Sciatic nerve (tissue), 2 donors: ENCODE measurements around the gene EAF2. TPM values are rescaled to one million over a fixed set of nuclear protein-coding genes. Genes with fewer than 3 reads are reported as not detected.
"Not testable (repeated sequence)": the region's sequence is repeated elsewhere in the genome, so short reads cannot be mapped to it uniquely, and the experiment has no call there.

Experiments used
- ATAC-seq: fragments of 200-7000 bp; cut with Tn5 transposase; one replicate; pipeline ENCODE4 v1.9.1; 2020; ENCODE audit warnings: mild to moderate bottlenecking, moderate library complexity
- DNase-seq: peaks from one replicate; pipeline ENCODE4 v3.0.0-alpha.2; 2020; ENCODE audit warnings: low spot score
- intact Hi-C: fragments of 100-400 bp; cut with DNase I; formaldehyde crosslinking; loops from one replicate; pipeline ENCODE4 v1.14.2; 2022
- total RNA-seq: library from RNA; stranded (reverse); fragmentation: NEBNext Ultra II Directional; extraction: Animal tissue kit (Norgen Biotek cat#: 25700); gene quantifications from one replicate; pipeline ENCODE4 v1.2.1, GENCODE V29; 2021
- donor health status: DM: no; HTN: no; CAD: no.
- donor health status: DM: no; HTN: no; CAD: no.

Gene EAF2
- total RNA-seq, 1 donor from 2014 or later = 7.1 TPM

GRCh38 chr3:121852256-121852655 is 17.2 kb downstream of the EAF2 start:
- intact Hi-C loops = no loop called here
- ATAC-seq (no peak), DNase-seq (no peak)

GRCh38 chr3:121855555-121855954 is 20.5 kb downstream of the EAF2 start:
- intact Hi-C loops = no loop called here
- ATAC-seq (no peak), DNase-seq (no peak)

GRCh38 chr3:121857778-121858177 is 22.8 kb downstream of the EAF2 start:
- intact Hi-C loops, ATAC-seq, DNase-seq: not testable (repeated sequence)

- ATAC-seq, DNase-seq, intact Hi-C loops: not testable (repeated sequence)
These were observed 28.2 kb downstream of the EAF2 start for GRCh38 chr3:121863247-121863646.

GRCh38 chr3:121863801-121864200 is 28.8 kb downstream of the EAF2 start:
- intact Hi-C loops = no loop called here
- DNase-seq (no peak), ATAC-seq (no peak)

GRCh38 chr3:121869736-121870135 is 34.7 kb downstream of the EAF2 start:
- intact Hi-C loops = no loop called here
- ATAC-seq = no peak
- DNase-seq = no peak

GRCh38 chr3:121870717-121871116 is 35.7 kb downstream of the EAF2 start:
- intact Hi-C loops = no loop called here

GRCh38 chr3:121871430-121871829 is 36.4 kb downstream of the EAF2 start:
- ATAC-seq (no peak), DNase-seq (no peak)
- intact Hi-C loops = no loop called here

More at GRCh38 chr3:121870717-121871116, 35.7 kb downstream of the EAF2 start:
- DNase-seq (no peak), ATAC-seq (no peak)

- ATAC-seq (no peak), DNase-seq (no peak)
- intact Hi-C loops = no loop called here
These were observed 43.4 kb downstream of the EAF2 start for GRCh38 chr3:121878411-121878810.

- intact Hi-C loops = no loop called here
- no peak for ATAC-seq
These were observed 48.5 kb downstream of the EAF2 start for GRCh38 chr3:121883507-121883906.

GRCh38 chr3:121885386-121885785 is 50.4 kb downstream of the EAF2 start:
- DNase-seq = no peak
- intact Hi-C loops = no loop called here
- ATAC-seq = no peak

More at GRCh38 chr3:121883507-121883906, 48.5 kb downstream of the EAF2 start:
- no peak for DNase-seq

- DNase-seq (no peak), ATAC-seq (peak; percentile 57)
- intact Hi-C loops = no loop called here
These were observed 59.4 kb downstream of the EAF2 start, which contains the start of gene SLC15A2 for GRCh38 chr3:121894301-121894990. SLC15A2 (plus strand) TSS chr3:121894401; CDS start chr3:121894477, 76 bp downstream.

GRCh38 chr3:121895121-121895520 is 60.1 kb downstream of the EAF2 start:
- intact Hi-C loops = no loop called here
- ATAC-seq (no peak), DNase-seq (no peak)

- no peak for DNase-seq
- intact Hi-C loops = no loop called here
- ATAC-seq = no peak
These were observed 60.7 kb downstream of the EAF2 start for GRCh38 chr3:121895736-121896135.

GRCh38 chr3:121896823-121897222 is 61.8 kb downstream of the EAF2 start:
- DNase-seq = no peak
- ATAC-seq = no peak
- intact Hi-C loops = no loop called here

- ATAC-seq (no peak), DNase-seq (no peak)
- intact Hi-C loops = no loop called here
These were observed 62.3 kb downstream of the EAF2 start for GRCh38 chr3:121897296-121897695.

GRCh38 chr3:121913305-121913990 is 78.4 kb downstream of the EAF2 start:
- no peak for DNase-seq
- intact Hi-C loops = no loop called here
- no peak for ATAC-seq

- peak; percentile 24 for ATAC-seq
These were observed 79.3 kb downstream of the EAF2 start for GRCh38 chr3:121914081-121914998.

GRCh38 chr3:121916189-121916588 is 81.2 kb downstream of the EAF2 start:
- DNase-seq (no peak), ATAC-seq (no peak)
- intact Hi-C loops = no loop called here

More at GRCh38 chr3:121914081-121914998, 79.3 kb downstream of the EAF2 start:
- intact Hi-C loops = no loop called here
- DNase-seq = no peak
